ENCODE measurements around the gene DNAH1. TPM values are rescaled to one million over a fixed set of nuclear protein-coding genes. Genes with fewer than 3 reads are reported as not detected.
A peak's percentile ranks its signal among the peaks of the same experiment; 100 is the strongest.

The DNAH1 gene
- total RNA-seq, 2 donors from 2014 or later: 5.6 to 18.7 TPM

DNA sequence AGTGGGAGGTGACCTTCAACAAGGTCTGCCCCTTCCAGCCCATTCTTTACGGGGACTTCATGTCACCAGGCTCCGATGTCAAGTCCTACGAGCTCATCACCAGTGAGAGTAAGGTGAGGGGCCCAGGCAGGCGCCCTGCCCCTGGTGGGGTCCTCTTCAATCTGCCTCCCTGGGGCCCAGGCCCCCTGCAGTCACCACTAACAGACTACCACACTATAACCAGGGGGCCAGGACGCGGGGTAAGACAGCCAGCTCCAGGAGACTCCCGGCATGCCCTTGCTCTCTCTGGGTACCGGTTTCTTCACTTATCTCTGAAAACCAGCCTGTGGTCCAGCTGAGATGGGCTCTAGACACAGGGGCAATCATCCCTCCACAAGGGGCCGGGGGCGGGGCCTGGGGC lies 63.9 kb downstream of the DNAH1 start:
- intact Hi-C loops (cut with DNase I): no loop called here
- DNase-seq (ENCODE audit: low spot score): no peak
- no peak overlapping the region for H3K4me3 ChIP-seq
- H3K4me1 ChIP-seq (replicated peaks): no peaks in the 10 kb centered on the region
- H3K9me3 ChIP-seq: no peaks in the 10 kb centered on the region
- TF ChIP-seq CTCF (IDR thresholded peaks at IDR 0.05) (no peak), POLR2AphosphoS5 (IDR thresholded peaks at IDR 0.05) (no peak), POLR2A (IDR thresholded peaks at IDR 0.05) (no peak)
- WGBS: 82% methylated on average over 10 of the region's 10 CpGs
- no peaks in the 10 kb centered on the region for H3K27me3 ChIP-seq (replicated peaks; ENCODE audit: insufficient read depth)
- H3K27ac ChIP-seq: no peak overlapping the region
- H3K36me3 ChIP-seq: no peaks in the 10 kb centered on the region

DNA sequence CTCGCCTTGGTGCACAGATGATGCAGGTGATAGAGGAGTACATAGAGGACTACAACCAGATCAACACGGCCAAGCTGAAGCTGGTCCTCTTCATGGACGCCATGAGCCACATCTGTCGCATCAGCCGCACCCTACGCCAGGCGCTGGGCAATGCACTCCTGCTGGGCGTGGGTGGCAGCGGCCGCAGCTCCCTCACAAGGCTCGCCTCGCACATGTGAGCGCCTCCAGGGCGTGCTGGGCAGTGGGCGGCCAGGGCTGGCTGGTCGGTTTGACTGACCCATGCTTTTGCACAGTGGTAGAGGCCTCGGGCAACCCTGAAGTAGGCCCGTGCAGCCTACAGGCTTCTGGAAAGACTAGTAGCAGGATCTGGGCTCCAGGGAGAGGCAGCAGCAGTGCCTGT lies 65.5 kb downstream of the DNAH1 start:
- TF ChIP-seq POLR2A (IDR thresholded peaks at IDR 0.05) (no peak), POLR2AphosphoS5 (IDR thresholded peaks at IDR 0.05) (no peak), CTCF (IDR thresholded peaks at IDR 0.05) (no peak)
- H3K9me3 ChIP-seq: no peaks in the 10 kb centered on the region
- intact Hi-C loops (cut with DNase I): no loop called here
- H3K4me3 ChIP-seq: no peak overlapping the region
- no peaks in the 10 kb centered on the region for H3K4me1 ChIP-seq (replicated peaks)
- H3K27ac ChIP-seq: no peak overlapping the region
- WGBS: 96% methylated on average over 18 of the region's 18 CpGs
- H3K27me3 ChIP-seq (replicated peaks; ENCODE audit: insufficient read depth): no peaks in the 10 kb centered on the region
- no peak for DNase-seq (ENCODE audit: low spot score)
- H3K36me3 ChIP-seq: no peaks in the 10 kb centered on the region

- TF ChIP-seq POLR2A (IDR thresholded peaks at IDR 0.05) (no peak), CTCF (IDR thresholded peaks at IDR 0.05) (no peak), POLR2AphosphoS5 (IDR thresholded peaks at IDR 0.05) (no peak)
- Histone ChIP-seq H3K36me3 (no peaks in the 10 kb centered on the region), H3K9me3 (no peaks in the 10 kb centered on the region), H3K4me3 (no peak overlapping the region), H3K27me3 (replicated peaks; ENCODE audit: insufficient read depth) (no peaks in the 10 kb centered on the region), H3K4me1 (replicated peaks) (no peaks in the 10 kb centered on the region), H3K27ac (no peak overlapping the region)
- intact Hi-C loops (cut with DNase I): no loop called here
- 91% methylated on average over 14 of the region's 14 CpGs for WGBS
- no peak for DNase-seq (ENCODE audit: low spot score)
These were observed 67.3 kb downstream of the DNAH1 start for GRCh38 chr3:52383446-52383845.

- Histone ChIP-seq H3K4me3 (no peak overlapping the region), H3K27me3 (replicated peaks; ENCODE audit: insufficient read depth) (no peaks in the 10 kb centered on the region), H3K36me3 (no peaks in the 10 kb centered on the region), H3K27ac (no peak overlapping the region), H3K9me3 (no peaks in the 10 kb centered on the region), H3K4me1 (replicated peaks) (no peaks in the 10 kb centered on the region)
- DNase-seq (ENCODE audit: low spot score): no peak
- TF ChIP-seq POLR2A (IDR thresholded peaks at IDR 0.05) (no peak), CTCF (IDR thresholded peaks at IDR 0.05) (no peak), POLR2AphosphoS5 (IDR thresholded peaks at IDR 0.05) (no peak)
- 89% methylated on average over 9 of the region's 9 CpGs for WGBS
- intact Hi-C loops (cut with DNase I): no loop called here
These were observed 68.1 kb downstream of the DNAH1 start for GRCh38 chr3:52384019-52384761.

GRCh38 chr3:52385157-52385556 lies 69.0 kb downstream of the DNAH1 start:
- H3K9me3 ChIP-seq: no peaks in the 10 kb centered on the region
- H3K27ac ChIP-seq: no peak overlapping the region
- TF ChIP-seq POLR2AphosphoS5 (IDR thresholded peaks at IDR 0.05) (no peak), POLR2A (IDR thresholded peaks at IDR 0.05) (no peak), CTCF (IDR thresholded peaks at IDR 0.05) (peak in 1 of 4 experiments; percentile 22)
- no peak for DNase-seq (ENCODE audit: low spot score)
- 61% methylated on average over 10 of the region's 10 CpGs for WGBS
- H3K4me3 ChIP-seq: no peak overlapping the region
- no peaks in the 10 kb centered on the region for H3K4me1 ChIP-seq (replicated peaks)
- intact Hi-C loops (cut with DNase I): no loop called here
- H3K36me3 ChIP-seq: no peaks in the 10 kb centered on the region
- no peaks in the 10 kb centered on the region for H3K27me3 ChIP-seq (replicated peaks; ENCODE audit: insufficient read depth)
